Left kidney (tissue), 8 donors: Measurements from ENCODE around the gene GBP1. TPM values are rescaled to one million over a fixed set of nuclear protein-coding genes. Genes with fewer than 3 reads are reported as not detected.
A peak's percentile ranks its signal among the peaks of the same experiment; 100 is the strongest.
"Not testable (repeated sequence)": the region's sequence is repeated elsewhere in the genome, so short reads cannot be mapped to it uniquely, and the experiment has no call there.

Experiments used
- DNase-seq: peaks from one replicate; pipeline ENCODE4 v3.0.0-alpha.2; 2013
- long read RNA-seq, 8 donors: transcript quantifications; one replicate each; lab custom pipeline, GENCODE V29; 2026
- polyA plus RNA-seq: library from polyadenylated mRNA; unstranded; fragments of 120-200 nt; gene quantifications from one replicate; pipeline ENCODE4 v1.2.1, GENCODE V29; 2013; ENCODE audit not compliant: insufficient read length

The GBP1 gene, protein sequence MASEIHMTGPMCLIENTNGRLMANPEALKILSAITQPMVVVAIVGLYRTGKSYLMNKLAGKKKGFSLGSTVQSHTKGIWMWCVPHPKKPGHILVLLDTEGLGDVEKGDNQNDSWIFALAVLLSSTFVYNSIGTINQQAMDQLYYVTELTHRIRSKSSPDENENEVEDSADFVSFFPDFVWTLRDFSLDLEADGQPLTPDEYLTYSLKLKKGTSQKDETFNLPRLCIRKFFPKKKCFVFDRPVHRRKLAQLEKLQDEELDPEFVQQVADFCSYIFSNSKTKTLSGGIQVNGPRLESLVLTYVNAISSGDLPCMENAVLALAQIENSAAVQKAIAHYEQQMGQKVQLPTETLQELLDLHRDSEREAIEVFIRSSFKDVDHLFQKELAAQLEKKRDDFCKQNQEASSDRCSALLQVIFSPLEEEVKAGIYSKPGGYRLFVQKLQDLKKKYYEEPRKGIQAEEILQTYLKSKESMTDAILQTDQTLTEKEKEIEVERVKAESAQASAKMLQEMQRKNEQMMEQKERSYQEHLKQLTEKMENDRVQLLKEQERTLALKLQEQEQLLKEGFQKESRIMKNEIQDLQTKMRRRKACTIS
- 18.5 TPM for polyA plus RNA-seq
- long read RNA-seq, donor 1, partial matches to known transcripts = 0 of 3 reads
- long read RNA-seq, donor 1, other reads (novel, unspliced or antisense) = 0 of 3 reads
- long read RNA-seq, donor 2 = 0 reads
- long read RNA-seq, donor 3, partial matches to known transcripts = 0 of 3 reads
- long read RNA-seq, donor 3, other reads (novel, unspliced or antisense) = 0 of 3 reads
- long read RNA-seq, donor 4 = 0 reads
- long read RNA-seq, donor 5, partial matches to known transcripts = 0 of 3 reads
- long read RNA-seq, donor 5, other reads (novel, unspliced or antisense) = 0 of 3 reads
- long read RNA-seq, donor 6 = 0 reads
- long read RNA-seq, donor 7 = 0 reads
- long read RNA-seq, donor 8 = 0 reads

DNA sequence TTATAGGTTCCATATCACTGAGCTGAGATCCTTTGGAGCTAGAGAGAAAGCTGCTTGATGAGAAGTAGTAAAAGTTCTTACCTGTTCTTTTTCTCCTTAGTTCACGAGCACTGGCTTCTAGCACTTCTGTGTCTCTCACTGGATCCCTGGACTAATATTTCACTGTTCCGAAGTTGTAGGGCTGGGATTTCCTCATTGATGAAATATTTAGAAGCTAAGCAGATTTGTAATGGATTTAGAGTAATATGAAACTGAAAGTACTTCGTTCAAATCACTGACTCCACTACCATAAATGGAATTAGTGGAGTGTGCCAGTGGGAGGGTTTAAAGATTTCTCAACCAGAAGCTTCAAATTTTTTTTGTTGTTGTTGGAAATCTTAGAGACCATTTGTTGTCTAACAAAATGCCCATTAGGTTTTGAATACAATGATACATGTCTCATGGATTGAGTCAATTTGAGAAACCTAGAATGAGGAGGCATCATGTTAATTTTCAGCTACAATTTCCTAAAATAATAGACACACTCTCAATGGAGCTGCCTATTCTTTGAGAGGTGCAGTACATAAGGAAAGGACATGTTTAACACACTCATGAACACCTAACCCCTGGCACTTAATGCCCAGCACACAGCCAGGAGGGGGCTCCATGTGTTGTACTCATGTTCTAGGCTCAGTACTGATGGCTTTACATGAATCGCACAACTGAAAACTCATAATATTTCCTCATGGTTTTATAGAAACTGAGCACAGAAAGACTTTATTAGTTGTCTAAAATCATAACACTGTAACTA is at the start of gene GBP1:
TSS of gene GBP1 (minus strand) at position 130 of the 790 bp plus-strand sequence. CDS start 1,974 bp downstream, outside the sequence.
- peak; percentile 49 for DNase-seq

DNA sequence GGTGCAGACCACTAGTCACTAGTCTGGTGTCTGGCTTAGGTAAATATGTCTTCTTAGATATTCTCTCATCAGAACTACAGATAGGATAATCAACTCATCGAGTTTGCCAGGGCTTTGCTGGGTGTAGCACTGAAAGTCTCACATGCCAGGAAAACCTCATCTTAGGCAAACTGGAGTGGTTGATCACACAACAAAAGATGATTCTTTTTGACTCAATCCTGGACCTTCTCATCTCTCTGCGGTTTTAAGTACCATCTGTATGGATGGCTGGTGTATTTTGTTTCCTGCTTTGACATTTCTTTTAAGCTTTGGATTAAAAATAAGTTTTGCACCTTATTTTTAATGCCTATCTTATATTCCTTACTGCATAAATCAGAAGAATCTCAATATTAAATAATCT is 49.7 kb upstream of the GBP1 start:
- DNase-seq = no peak

- DNase-seq = no peak
Observed at GRCh38 chr1:89112871-89113613, 48.0 kb upstream of the GBP1 start.

DNA sequence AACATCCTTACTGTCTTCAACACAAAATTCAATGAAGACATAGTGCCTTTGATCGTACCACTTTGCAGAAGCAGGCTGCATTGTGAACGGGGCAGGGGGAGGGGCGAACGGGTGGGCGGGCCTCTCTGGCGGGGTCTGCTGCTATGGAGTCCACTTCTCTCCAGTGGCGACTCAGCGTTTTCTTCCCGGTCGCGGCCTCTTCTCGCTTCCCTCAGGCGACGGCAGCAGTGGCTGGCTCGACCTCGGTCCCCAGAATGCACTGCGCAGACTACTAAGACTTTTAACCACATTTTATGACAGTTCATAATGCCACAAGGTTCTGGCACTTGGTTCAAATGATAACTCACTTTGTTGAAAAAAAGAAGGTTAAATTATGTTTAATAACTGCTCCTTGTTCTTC is 39.7 kb upstream of the GBP1 start:
- DNase-seq = no peak

GRCh38 chr1:89104147-89104546 is 39.1 kb upstream of the GBP1 start:
- no peak for DNase-seq

DNA sequence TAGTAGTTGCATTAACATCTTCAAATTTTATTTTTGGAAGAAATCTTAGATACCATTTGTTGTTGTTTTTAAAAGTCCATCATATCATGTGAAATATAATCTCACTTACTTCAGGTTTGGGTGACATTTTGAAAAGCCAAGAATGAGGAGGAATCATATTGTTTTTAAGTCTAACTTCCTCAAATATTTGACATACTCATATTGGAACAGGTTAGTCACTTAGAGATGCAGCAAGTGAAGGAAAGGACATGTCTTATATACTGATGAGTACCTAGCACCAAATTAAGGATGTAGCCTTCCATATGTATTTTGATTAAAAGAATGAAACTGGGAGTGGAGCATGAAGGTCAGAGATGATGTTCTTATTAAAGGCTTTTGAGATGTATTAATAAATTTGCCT is 37.0 kb upstream of the GBP1 start:
- DNase-seq = no peak

GRCh38 chr1:89100412-89100811 is 35.4 kb upstream of the GBP1 start:
- DNase-seq = no peak

GRCh38 chr1:89098857-89099256 is 33.8 kb upstream of the GBP1 start:
- no peak for DNase-seq

- no peak for DNase-seq
Observed at GRCh38 chr1:89095737-89096136, 30.7 kb upstream of the GBP1 start.

DNA sequence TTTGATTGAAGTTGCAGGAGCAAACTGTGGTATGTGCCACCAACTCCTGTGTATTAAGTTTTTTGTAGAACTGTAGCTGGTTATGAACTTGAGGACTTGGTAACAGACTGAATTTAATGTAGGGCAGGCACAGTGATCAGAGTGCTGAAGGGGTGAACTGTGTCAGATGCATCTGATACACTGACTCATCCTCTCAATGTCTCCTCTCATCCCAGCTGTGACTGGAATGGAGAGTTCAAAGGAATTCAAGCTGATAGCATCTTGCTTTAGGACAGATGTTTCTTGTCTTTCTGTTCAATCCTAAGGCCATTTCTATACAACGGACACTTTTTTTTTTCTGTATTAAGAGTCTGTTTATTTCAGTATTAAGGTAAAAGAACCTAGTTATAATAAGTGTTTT is 25.0 kb upstream of the GBP1 start:
- DNase-seq = no peak

GRCh38 chr1:89088572-89088971 is 23.6 kb upstream of the GBP1 start:
- DNase-seq = no peak

GRCh38 chr1:89087241-89087640 is 22.2 kb upstream of the GBP1 start:
- DNase-seq = no peak

DNA sequence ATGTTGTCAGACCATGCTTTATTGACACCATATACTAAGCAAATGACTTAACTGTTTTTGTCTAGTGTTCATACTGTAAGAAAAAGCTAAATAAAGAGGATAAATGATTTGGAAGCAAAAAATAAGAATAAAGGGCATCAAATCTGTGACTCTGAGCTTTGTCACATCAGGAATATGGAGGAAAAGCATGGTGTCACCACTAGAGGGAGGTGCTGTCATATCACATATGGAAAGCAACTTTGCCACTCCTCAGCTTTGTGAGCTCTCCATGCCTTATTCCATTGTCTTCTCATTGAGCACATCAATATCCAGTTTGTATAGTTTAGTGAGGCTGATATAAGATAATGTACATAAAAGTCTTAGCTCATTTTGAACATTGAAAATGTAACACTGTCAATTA is 20.8 kb upstream of the GBP1 start:
- peak; percentile 43 for DNase-seq

DNA sequence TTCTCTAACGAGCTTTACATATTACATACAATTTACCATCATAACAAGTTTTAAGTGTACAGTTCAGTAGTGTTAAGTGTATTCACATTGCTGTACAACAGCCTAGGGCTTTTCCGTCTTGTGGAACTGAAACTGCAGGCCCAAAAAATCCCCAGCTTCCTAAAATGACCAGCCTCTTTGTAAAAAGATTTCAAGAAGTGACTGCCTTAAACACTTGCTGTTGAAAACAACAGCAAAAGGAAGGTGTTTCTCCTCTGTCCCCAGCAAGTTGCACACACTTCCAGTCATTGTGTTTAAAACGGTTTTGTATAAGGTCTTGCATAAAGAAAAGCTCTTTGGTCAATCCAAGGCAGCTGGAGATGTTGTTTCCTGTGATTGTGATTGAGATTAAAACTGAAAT is 16.0 kb upstream of the GBP1 start:
- no peak for DNase-seq

GRCh38 chr1:89080068-89080467 is 15.1 kb upstream of the GBP1 start:
- not testable (repeated sequence) for DNase-seq

- not testable (repeated sequence) for DNase-seq
Observed at GRCh38 chr1:89072466-89073065, 7.6 kb upstream of the GBP1 start.

GRCh38 chr1:89070509-89070908 is 5.5 kb upstream of the GBP1 start:
- no peak for DNase-seq

GRCh38 chr1:89069951-89070350 is 4.9 kb upstream of the GBP1 start:
- DNase-seq = no peak

DNA sequence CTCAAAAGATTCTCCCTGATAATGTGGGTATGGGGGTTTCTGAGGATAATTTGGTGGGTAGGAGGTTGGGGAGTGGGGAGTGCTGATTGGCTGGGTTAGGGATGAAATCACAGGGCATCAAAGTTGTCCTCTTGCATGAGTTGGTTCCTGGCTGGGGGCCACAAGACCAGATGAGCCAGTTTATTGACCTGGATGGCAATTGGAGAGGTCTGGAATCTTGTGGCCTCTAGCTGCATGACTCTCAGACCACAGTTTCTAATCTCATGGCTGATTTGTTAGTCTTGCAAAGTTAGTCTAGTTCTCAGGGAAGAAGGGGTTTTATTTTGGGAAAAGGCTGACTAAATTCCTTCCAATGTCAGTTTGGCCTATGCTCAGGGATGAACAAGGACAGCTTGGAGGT is 3.3 kb upstream of the GBP1 start:
- no peak for DNase-seq

- no peak for DNase-seq
Observed at GRCh38 chr1:89064632-89065031, 376 bp downstream of the GBP1 start.

GRCh38 chr1:89063094-89063493 is 1.9 kb downstream of the GBP1 start:
- no peak for DNase-seq
